Measurements from ENCODE around the gene NTSR1. TPM values are rescaled to one million over a fixed set of nuclear protein-coding genes. Genes with fewer than 3 reads are reported as not detected.

NTSR1 gene
- total RNA-seq, 2 experiments from 2014 or later: 0.55 to 0.56 TPM

GRCh38 chr20:62670998-62671397 is 37.6 kb upstream of the NTSR1 start:
- no peaks in the 10 kb centered on the region for H3K9me3 ChIP-seq (ENCODE audit: control insufficient read depth in 1 of 2, insufficient read depth in 1 of 2, low read length in 2 of 2)
- DNase-seq: no peak
- ATAC-seq (ENCODE audit: poor library complexity): no peak
- intact Hi-C loops (cut with DNase I, micrococcal nuclease): no loop called here
- Mint-ChIP-seq H3K9me3 (no peaks in the 10 kb centered on the region), H3K36me3 (ENCODE audit: low read depth) (no peaks in the 10 kb centered on the region), H3K27ac (no peak overlapping the region), H3K4me3 (no peak overlapping the region), H3K27me3 (no peaks in the 10 kb centered on the region), H3K4me1 (ENCODE audit: low read depth) (no peaks in the 10 kb centered on the region)
- CTCF ChIA-PET: no interaction called here
- H3K27me3 ChIP-seq (ENCODE audit: control insufficient read depth in 1 of 2, insufficient read depth in 2 of 2, low read length in 2 of 2): no peaks in the 10 kb centered on the region
- no peak overlapping the region for H3K27ac ChIP-seq (ENCODE audit: low read depth in 1 of 2, low read length in 2 of 2)
- no peaks in the 10 kb centered on the region for H3K36me3 ChIP-seq (ENCODE audit: insufficient read depth, low read length)
- TF ChIP-seq CTCF (IDR thresholded peaks at IDR 0.05): no peak
- H3K4me1 ChIP-seq (ENCODE audit: insufficient read depth, low read length): no peaks in the 10 kb centered on the region
- POLR2A ChIA-PET: no interaction called here
- H3K4me3 ChIP-seq (ENCODE audit: low read length): no peak overlapping the region

- Histone ChIP-seq H3K27ac (ENCODE audit: low read depth in 1 of 2, low read length in 2 of 2) (no peak overlapping the region), H3K27me3 (ENCODE audit: control insufficient read depth in 1 of 2, insufficient read depth in 2 of 2, low read length in 2 of 2) (no peaks in the 10 kb centered on the region), H3K9me3 (ENCODE audit: control insufficient read depth in 1 of 2, insufficient read depth in 1 of 2, low read length in 2 of 2) (no peaks in the 10 kb centered on the region), H3K36me3 (ENCODE audit: insufficient read depth, low read length) (no peaks in the 10 kb centered on the region), H3K4me1 (ENCODE audit: insufficient read depth, low read length) (no peaks in the 10 kb centered on the region), H3K4me3 (ENCODE audit: low read length) (no peak overlapping the region)
- DNase-seq (no peak), ATAC-seq (ENCODE audit: poor library complexity) (no peak)
- Mint-ChIP-seq H3K9me3 (no peaks in the 10 kb centered on the region), H3K36me3 (ENCODE audit: low read depth) (no peaks in the 10 kb centered on the region), H3K4me1 (ENCODE audit: low read depth) (no peaks in the 10 kb centered on the region), H3K27ac (no peak overlapping the region), H3K4me3 (no peak overlapping the region), H3K27me3 (no peaks in the 10 kb centered on the region)
- ChIA-PET POLR2A (no interaction called here), CTCF (no interaction called here)
- intact Hi-C loops (cut with DNase I, micrococcal nuclease): no loop called here
- TF ChIP-seq CTCF (IDR thresholded peaks at IDR 0.05): no peak
Measured at GRCh38 chr20:62671765-62672164, 36.9 kb upstream of the NTSR1 start.

DNA sequence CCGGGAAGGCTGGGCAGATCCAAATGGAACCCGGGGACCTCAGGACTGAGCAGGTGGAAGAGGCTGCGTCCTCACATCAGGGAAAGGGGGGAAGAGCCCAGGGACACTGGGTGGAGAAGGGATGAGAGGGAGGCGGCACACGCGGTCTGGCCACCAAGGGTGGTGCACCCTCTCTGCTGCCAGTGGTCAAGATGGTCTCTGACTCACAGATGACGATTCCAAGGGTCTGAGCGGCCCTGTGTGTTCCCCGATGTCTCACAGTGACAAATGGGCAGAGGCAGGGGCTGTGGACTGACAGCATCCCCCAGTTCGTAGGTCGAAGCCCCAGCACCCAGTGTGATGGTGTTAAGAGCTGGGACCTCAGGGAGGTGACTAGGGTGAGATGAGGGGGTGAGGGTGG is 34.3 kb upstream of the NTSR1 start:
- no peaks in the 10 kb centered on the region for H3K27me3 Mint-ChIP-seq
- intact Hi-C loops (cut with DNase I, micrococcal nuclease): no loop called here
- Histone ChIP-seq H3K27me3 (ENCODE audit: control insufficient read depth in 1 of 2, insufficient read depth in 2 of 2, low read length in 2 of 2) (no peaks in the 10 kb centered on the region), H3K27ac (ENCODE audit: low read depth in 1 of 2, low read length in 2 of 2) (no peak overlapping the region), H3K4me3 (ENCODE audit: low read length) (no peak overlapping the region), H3K9me3 (ENCODE audit: control insufficient read depth in 1 of 2, insufficient read depth in 1 of 2, low read length in 2 of 2) (no peaks in the 10 kb centered on the region), H3K36me3 (ENCODE audit: insufficient read depth, low read length) (no peaks in the 10 kb centered on the region), H3K4me1 (ENCODE audit: insufficient read depth, low read length) (peaks cover 3% of the 10 kb centered on the region)
- no peaks in the 10 kb centered on the region for H3K36me3 Mint-ChIP-seq (ENCODE audit: low read depth)
- TF ChIP-seq CTCF (IDR thresholded peaks at IDR 0.05): no peak
- peaks cover 4% of the 10 kb centered on the region for H3K4me1 Mint-ChIP-seq (ENCODE audit: low read depth)
- H3K27ac Mint-ChIP-seq: no peak overlapping the region
- no peak for ATAC-seq (ENCODE audit: poor library complexity)
- H3K9me3 Mint-ChIP-seq: no peaks in the 10 kb centered on the region
- ChIA-PET CTCF (no interaction called here), POLR2A (no interaction called here)
- no peak for DNase-seq
- H3K4me3 Mint-ChIP-seq: no peak overlapping the region

All from CD4-positive, alpha-beta T cell (primary cell).